HEK293 (cell line): Measurements from ENCODE around the gene MBOAT2.

Source experiments
- CTCF ChIA-PET: fragments of 350-600 bp; formaldehyde crosslinking; extraction: SDS; loops from one replicate; lab custom pipeline; 2021; ENCODE audit warnings: antibody characterized with exemption; lab: Yijun Ruan, JAX
- POLR2A ChIA-PET: fragments of 300-600 bp; formaldehyde crosslinking; extraction: SDS; loops from one replicate; lab custom pipeline; 2020; ENCODE audit warnings: antibody characterized with exemption, inconsistent platforms; lab: Yijun Ruan, JAX
- H3K27ac ChIP-seq: fragments of 200-500 bp; sonication (Bioruptor generic); 2 replicates; pipeline ENCODE4 v1.5.1; 2014; ENCODE audit warnings: low read depth, low read length, control low read depth, inconsistent platforms; ENCODE audit errors: extremely low read depth
- H3K36me3 ChIP-seq, 2 experiments: fragments of 200-500 bp in 1 of 2; sonication (Bioruptor generic) in 1 of 2; 1 replicate in 1 of 2; 2 replicates in 1 of 2; pipeline ENCODE4 v1.5.1; 2014 to 2017; ENCODE audit warnings: inconsistent platforms in 2 of 2, low read length in 2 of 2; ENCODE audit not compliant: control insufficient read depth in 2 of 2, insufficient read depth in 1 of 2
- H3K4me1 ChIP-seq: fragments of 200-500 bp; sonication (Bioruptor generic); 2 replicates; pipeline ENCODE4 v1.5.1; 2014; ENCODE audit warnings: mild to moderate bottlenecking, low read length, inconsistent platforms; ENCODE audit not compliant: control insufficient read depth, insufficient read depth
- H3K4me3 ChIP-seq: 2 replicates; pipeline ENCODE4 v1.5.1; 2011; ENCODE audit warnings: low read depth, mild to moderate bottlenecking, control low read depth, low read length, moderate library complexity
- H3K9me3 ChIP-seq: fragments of 200-500 bp; sonication (Bioruptor generic); 2 replicates; pipeline ENCODE4 v1.5.1; 2014; ENCODE audit warnings: low read depth, low read length, inconsistent platforms; ENCODE audit not compliant: control insufficient read depth, insufficient read depth
- IKZF3 ChIP-seq: fragments of 450-650 bp; IDR thresholded peaks from 2 replicates; pipeline ENCODE4 v1.5.0; 2018; ENCODE audit warnings: missing biosample characterization, mild to moderate bottlenecking, missing genetic modification characterization, moderate library complexity
- PRDM1 ChIP-seq: fragments of 450-650 bp; formaldehyde crosslinking; IDR thresholded peaks from 2 replicates; pipeline ENCODE4; 2016; ENCODE audit warnings: missing biosample characterization, missing genetic modification characterization
- PRDM2 ChIP-seq: fragments of 450-650 bp; formaldehyde crosslinking; IDR thresholded peaks from 2 replicates; pipeline ENCODE4 v1.5.1; 2016; ENCODE audit warnings: missing biosample characterization, missing genetic modification characterization, borderline replicate concordance
- PRDM6 ChIP-seq: fragments of 450-650 bp; formaldehyde crosslinking; IDR thresholded peaks from 2 replicates; pipeline ENCODE4 v1.5.1; 2017; ENCODE audit warnings: missing biosample characterization, missing genetic modification characterization
- REPIN1 ChIP-seq: fragments of 450-650 bp; formaldehyde crosslinking; IDR thresholded peaks from 2 replicates; pipeline ENCODE4 v1.5.1; 2017; ENCODE audit warnings: missing biosample characterization, missing genetic modification characterization, low read depth
- SP3 ChIP-seq: fragments of 450-650 bp; formaldehyde crosslinking; IDR thresholded peaks from 2 replicates; pipeline ENCODE4 v1.5.1; 2016; ENCODE audit warnings: missing biosample characterization, missing genetic modification characterization
- TRIM28 ChIP-seq: IDR thresholded peaks from 2 replicates; pipeline ENCODE4 v1.6.1; 2011; ENCODE audit warnings: low read length, control low read depth, borderline replicate concordance
- WT1 ChIP-seq: fragments of 450-650 bp; formaldehyde crosslinking; IDR thresholded peaks from 2 replicates; pipeline ENCODE4 v1.5.1; 2016; ENCODE audit warnings: missing biosample characterization, missing genetic modification characterization
- ZBTB26 ChIP-seq: fragments of 450-650 bp; formaldehyde crosslinking; optimal IDR thresholded peaks from 2 replicates; pipeline ENCODE3; 2016; ENCODE audit warnings: missing biosample characterization, mild to moderate bottlenecking, missing genetic modification characterization
- ZNF10 ChIP-seq: fragments of 450-650 bp; formaldehyde crosslinking; IDR thresholded peaks from 2 replicates; pipeline ENCODE4 v1.5.1; 2017; ENCODE audit warnings: missing biosample characterization, missing genetic modification characterization
- ZNF157 ChIP-seq: fragments of 450-650 bp; formaldehyde crosslinking; IDR thresholded peaks from 2 replicates; pipeline ENCODE4 v1.5.1; 2016; ENCODE audit warnings: missing biosample characterization, missing genetic modification characterization
- ZNF266 ChIP-seq: fragments of 450-650 bp; formaldehyde crosslinking; IDR thresholded peaks from 2 replicates; pipeline ENCODE4 v1.5.1; 2016; ENCODE audit warnings: missing biosample characterization, missing genetic modification characterization, low read depth
- ZNF280C ChIP-seq: fragments of 450-650 bp; formaldehyde crosslinking; IDR thresholded peaks from 2 replicates; pipeline ENCODE4 v1.5.1; 2016; ENCODE audit warnings: missing biosample characterization, missing genetic modification characterization
- ZNF280D ChIP-seq: fragments of 450-650 bp; formaldehyde crosslinking; IDR thresholded peaks from 2 replicates; pipeline ENCODE4 v1.5.1; 2016; ENCODE audit warnings: missing biosample characterization, missing genetic modification characterization
- ZNF335 ChIP-seq: fragments of 450-650 bp; formaldehyde crosslinking; conservative IDR thresholded peaks from 2 replicates; pipeline ENCODE4 v1.5.1; 2016; ENCODE audit warnings: missing biosample characterization, missing genetic modification characterization
- ZNF544 ChIP-seq: fragments of 450-650 bp; formaldehyde crosslinking; IDR thresholded peaks from 2 replicates; pipeline ENCODE4 v1.5.0; 2017; ENCODE audit warnings: missing biosample characterization, missing genetic modification characterization
- ZNF549 ChIP-seq: fragments of 450-650 bp; IDR thresholded peaks from 2 replicates; pipeline ENCODE4 v1.5.1; 2018; ENCODE audit warnings: missing biosample characterization, missing genetic modification characterization, mild to moderate bottlenecking, inconsistent platforms, moderate library complexity
- ZNF785 ChIP-seq: fragments of 450-650 bp; formaldehyde crosslinking; IDR thresholded peaks from 2 replicates; pipeline ENCODE4 v1.5.1; 2016; ENCODE audit warnings: missing biosample characterization, missing genetic modification characterization
- ZSCAN23 ChIP-seq: fragments of 450-650 bp; formaldehyde crosslinking; IDR thresholded peaks from 2 replicates; pipeline ENCODE4 v1.5.1; 2016; ENCODE audit warnings: missing biosample characterization, missing genetic modification characterization

Gene MBOAT2

GRCh38 chr2:8848328-8849100, 155.0 kb downstream of the MBOAT2 start:
- TF ChIP-seq TRIM28 (0 out of 2 replicates have a peak, but pooled peaks have one; percentile 27), ZNF280C (no peak), ZNF280D (no peak), PRDM2 (tag by site-specific recombination) (no peak), ZNF544 (no peak), WT1 (peak; percentile 48), ZNF335 (no peak), ZNF10 (tag by site-specific recombination) (no peak), ZNF266 (no peak), PRDM6 (tag by site-specific recombination) (no peak)
- Histone ChIP-seq H3K36me3 (no peaks in the 10 kb centered on the region), H3K4me1 (no peaks in the 10 kb centered on the region; the same call in 1 of the 2 replicates), H3K9me3 (no peaks in the 10 kb centered on the region), H3K27ac (no peak overlapping the region), H3K4me3 (no peak overlapping the region)
- CTCF ChIA-PET = interaction anchor here (0.6 to 2.0 kb wide), 2 partner anchors 293 to 1832 kb away, joined by 3 to 5 read pairs; no protein-coding TSS in a partner anchor
- POLR2A ChIA-PET = no interaction called here

GRCh38 chr2:8847400-8847799, 156.1 kb downstream of the MBOAT2 start:
- CTCF ChIA-PET = no interaction called here
- POLR2A ChIA-PET = no interaction called here
- Histone ChIP-seq H3K4me1 (no peaks in the 10 kb centered on the region; the same call in 1 of the 2 replicates), H3K4me3 (no peak overlapping the region), H3K36me3 (no peaks in the 10 kb centered on the region), H3K9me3 (no peaks in the 10 kb centered on the region), H3K27ac (no peak overlapping the region)
- TF ChIP-seq ZNF157 (tag by site-specific recombination) = no peak
- TF ChIP-seq ZNF785 = no peak
- TF ChIP-seq IKZF3 (tag by site-specific recombination) = no peak
- no peak for TF ChIP-seq REPIN1 (tag by site-specific recombination)
- TF ChIP-seq ZSCAN23 = no peak
- no peak for TF ChIP-seq SP3 (tag by site-specific recombination)
- no peak for TF ChIP-seq PRDM1 (tag by site-specific recombination)
- no peak for TF ChIP-seq ZNF549
- TF ChIP-seq ZBTB26 (tag by site-specific recombination) = no peak
